HepG2 (cell line): ENCODE results near the gene RAC2. TPM values are rescaled to one million over a fixed set of nuclear protein-coding genes. Genes with fewer than 3 reads are reported as not detected.

Experiments
- AHDC1 ChIP-seq: sonication (generic); formaldehyde crosslinking; IDR thresholded peaks from 2 replicates; pipeline ENCODE4 v1.5.1; 2020; ENCODE audit warnings: mild to moderate bottlenecking, missing genetic modification reagents, borderline replicate concordance
- BRD4 ChIP-seq: sonication (generic); formaldehyde crosslinking; IDR thresholded peaks from 2 replicates; pipeline ENCODE4 v1.4.0; 2020; ENCODE audit warnings: missing genetic modification reagents
- HNRNPH1 ChIP-seq: fragments of 200-400 bp; formaldehyde crosslinking; optimal IDR thresholded peaks from 2 replicates; pipeline ENCODE3; 2017; ENCODE audit warnings: mild to moderate bottlenecking, low read depth, low read length
- ISX ChIP-seq: sonication (generic); formaldehyde crosslinking; conservative IDR thresholded peaks from 2 replicates; pipeline ENCODE4 v1.5.0; 2020; ENCODE audit warnings: missing genetic modification reagents
- KLF15 ChIP-seq: sonication (generic); formaldehyde crosslinking; IDR thresholded peaks from 2 replicates; pipeline ENCODE4 v1.8.1; 2023; ENCODE audit warnings: borderline replicate concordance, mild to moderate bottlenecking, inconsistent platforms, missing genetic modification reagents, mixed read lengths
- NFAT5 ChIP-seq: sonication (generic); formaldehyde crosslinking; IDR thresholded peaks from 2 replicates; pipeline ENCODE4 v1.4.0; 2020; ENCODE audit warnings: missing genetic modification reagents
- PBX2 ChIP-seq: IDR thresholded peaks from 2 replicates; pipeline ENCODE4 v1.6.1; 2016; ENCODE audit warnings: control low read depth
- PCBP1 ChIP-seq: fragments of 200-400 bp; formaldehyde crosslinking; IDR thresholded peaks from 2 replicates; pipeline ENCODE4 v1.6.1; 2017; ENCODE audit warnings: mild to moderate bottlenecking, low read depth, low read length, borderline replicate concordance
- PCBP2 ChIP-seq: fragments of 200-400 bp; formaldehyde crosslinking; optimal IDR thresholded peaks from 2 replicates; pipeline ENCODE3; 2018; ENCODE audit warnings: low read length, low read depth; ENCODE audit not compliant: poor library complexity, severe bottlenecking
- RAD51 ChIP-seq: fragments of 450-650 bp; IDR thresholded peaks from 2 replicates; pipeline ENCODE4 v1.6.1; 2016; ENCODE audit warnings: borderline replicate concordance
- TARDBP ChIP-seq: sonication (generic); formaldehyde crosslinking; IDR thresholded peaks from 2 replicates; pipeline ENCODE4 v1.8.0; 2022; ENCODE audit warnings: mild to moderate bottlenecking, missing genetic modification reagents
- TBP ChIP-seq: sonication (generic); formaldehyde crosslinking; IDR thresholded peaks from 2 replicates; pipeline ENCODE4 v1.5.0; 2020; ENCODE audit warnings: missing genetic modification reagents
- TGIF2 ChIP-seq: IDR thresholded peaks from 2 replicates; pipeline ENCODE4 v1.6.1; 2016; ENCODE audit warnings: control low read depth, missing compliant biosample characterization
- ZFP36L1 ChIP-seq: sonication (generic); formaldehyde crosslinking; IDR thresholded peaks from 2 replicates; pipeline ENCODE4 v1.8.0; 2022; ENCODE audit warnings: mild to moderate bottlenecking, missing genetic modification reagents, moderate library complexity
- ZNF121 ChIP-seq: sonication (generic); formaldehyde crosslinking; IDR thresholded peaks from 2 replicates; pipeline ENCODE4 v1.5.0; 2020; ENCODE audit warnings: mild to moderate bottlenecking, missing genetic modification reagents
- ZNF207 ChIP-seq: fragments of 450-650 bp; IDR thresholded peaks from 2 replicates; pipeline ENCODE4 v1.6.1; 2016; ENCODE audit warnings: antibody characterized with exemption, borderline replicate concordance
- ZNF256 ChIP-seq: sonication (generic); formaldehyde crosslinking; conservative IDR thresholded peaks from 2 replicates; pipeline ENCODE4 v1.4.0; 2020; ENCODE audit warnings: missing genetic modification reagents
- ZNF768 ChIP-seq: sonication (generic); formaldehyde crosslinking; IDR thresholded peaks from 2 replicates; pipeline ENCODE4 v1.4.0; 2020; ENCODE audit warnings: missing genetic modification reagents
- polyA plus RNA-seq, 8 experiments: library from polyadenylated mRNA; depleted of rRNA in 3 of 8; stranded (reverse) in 7 of 8; unstranded in 1 of 8; fragments of >200 nt; fragmentation: Illumina TruSeq in 4 of 8; extraction: Trizol in 4 of 8; gene quantifications; 2 replicates each; pipeline versions ENCODE4 v1.2.1 to v1.2.3, GENCODE V29; 2011 to 2016; ENCODE audit warnings: low read depth in 4 of 8, missing spikeins in 1 of 8, mixed read lengths in 1 of 8; ENCODE audit not compliant: insufficient read depth in 1 of 8
- total RNA-seq, 5 experiments: library from RNA; depleted of rRNA; stranded (reverse); fragments of >200 nt; fragmentation: Illumina TruSeq; extraction: Trizol; gene quantifications; 2 replicates each; pipeline ENCODE4 v1.2.3, GENCODE V29; 2016; ENCODE audit warnings: low read depth in 1 of 5

Gene RAC2
- total and polyA plus RNA-seq, 2 of the 13 experiments (the other 11 are each of a cell fraction or from before 2014, with no cell fraction given), result 0.73 TPM; not detected in 1

- TF ChIP-seq NFAT5 (CRISPR knock-in tag) (no peak), PBX2 (CRISPR knock-in tag) (no peak), ZFP36L1 (no peak), ZNF121 (CRISPR knock-in tag) (no peak), ZNF768 (CRISPR knock-in tag) (peak; percentile 99), TARDBP (CRISPR knock-in tag) (no peak), ZNF207 (no peak), PCBP1 (no peak), TBP (CRISPR knock-in tag) (no peak), BRD4 (CRISPR knock-in tag) (peak; percentile 49; the same call in 1 of the 2 replicates), KLF15 (CRISPR knock-in tag) (no peak), RAD51 (no peak), PCBP2 (no peak), ISX (no peak), AHDC1 (no peak), TGIF2 (CRISPR knock-in tag) (peak; percentile 65; the same call in 1 of the 2 replicates), ZNF256 (CRISPR knock-in tag) (no peak), HNRNPH1 (no peak)
Measured at GRCh38 chr22:37197451-37198257, 46.4 kb downstream of the RAC2 start (continued).
